Esophagus squamous epithelium (tissue), 5 donors: ENCODE measurements around the gene FGF1. TPM values are rescaled to one million over a fixed set of nuclear protein-coding genes. Genes with fewer than 3 reads are reported as not detected.

Experiments used
- DNase-seq: peaks from one replicate; lab custom pipeline; 2025; lab: John Stamatoyannopoulos, UW
- H3K27ac ChIP-seq, 4 donors: fragments of 200-600 bp; sonication (generic); one replicate each; pipeline ENCODE4 v1.5.1; 2016 to 2019; ENCODE audit warnings: mild to moderate bottlenecking in 1 of 4
- H3K27me3 ChIP-seq, 4 donors: fragments of 200-600 bp; sonication (generic); 1 replicate in 3 of 4; 2 replicates in 1 of 4; pipeline versions ENCODE4 v1.5.1 to v1.6.0; 2017 to 2021; ENCODE audit warnings: antibody characterized with exemption in 1 of 4
- H3K36me3 ChIP-seq, 3 donors: fragments of 200-600 bp; sonication (generic); one replicate each; pipeline ENCODE4 v1.5.1; 2016 to 2019
- H3K4me1 ChIP-seq, 3 donors: fragments of 200-600 bp; sonication (generic); one replicate each; pipeline ENCODE4 v1.5.1; 2017 to 2019
- H3K4me3 ChIP-seq, 4 donors: fragments of 200-600 bp; sonication (generic); 1 replicate in 3 of 4; 2 replicates in 1 of 4; pipeline ENCODE4 v1.5.1; 2016 to 2019; ENCODE audit warnings: mild to moderate bottlenecking in 2 of 4, moderate library complexity in 1 of 4
- H3K9me3 ChIP-seq, 3 donors: fragments of 200-600 bp; sonication (generic); one replicate each; pipeline ENCODE4 v1.5.1; 2016 to 2019
- CTCF ChIP-seq, 6 experiments: fragments of 450-650 bp in 4 of 6; fragments of 200-600 bp in 2 of 6; sonication (generic) in 2 of 6; IDR thresholded peaks; one replicate each; pipeline ENCODE4 v1.5.1; 2016 to 2019; ENCODE audit warnings: antibody characterized with exemption in 6 of 6, mild to moderate bottlenecking in 4 of 6, moderate library complexity in 4 of 6
- POLR2A ChIP-seq, 4 donors: fragments of 450-650 bp; IDR thresholded peaks; one replicate each; pipeline ENCODE4 v1.6.1; 2017; ENCODE audit warnings: antibody characterized with exemption in 4 of 4, mild to moderate bottlenecking in 4 of 4, moderate library complexity in 3 of 4
- WGBS, 2 donors: methylation state at CpG; one replicate each; pipeline ENCODE4 v1.1.5; 2018; 5-methylcytosine and 5-hydroxymethylcytosine counted together
- intact Hi-C: fragments of 100-400 bp; cut with DNase I; formaldehyde crosslinking; loops from one replicate; pipeline ENCODE4 v1.15.0; 2022
- total RNA-seq, 4 donors: library from RNA; depleted of rRNA; stranded (reverse); fragments of >200 nt; gene quantifications; one replicate each; pipeline ENCODE4 v1.1.0, GENCODE V29; 2016
- donor health status: DM: yes; HTN: yes; CAD: no.

Gene FGF1
- total RNA-seq, 4 donors from 2014 or later: 0.38 to 2.4 (median 1.6) TPM; not detected in 1

GRCh38 chr5:142578161-142578830 is 107.6 kb downstream of the FGF1 start:
- intact Hi-C loops: no loop called here
- no peak for DNase-seq
- H3K4me1 ChIP-seq: no peaks in the 10 kb centered on the region

GRCh38 chr5:142576804-142577203 is 109.1 kb downstream of the FGF1 start:
- TF ChIP-seq POLR2A (IDR thresholded peaks at IDR 0.05): no peak
- no peak for TF ChIP-seq CTCF (IDR thresholded peaks at IDR 0.05)
- no peaks in the 10 kb centered on the region for H3K36me3 ChIP-seq
- no peak overlapping the region for H3K4me3 ChIP-seq
- peaks cover 0 to 4% (median 0%) of the 10 kb centered on the region in 3 donors for H3K9me3 ChIP-seq
- no peak overlapping the region for H3K27ac ChIP-seq
- 6 to 14% methylated on average over 1 of the region's 1 CpG for WGBS, 2 donors
- intact Hi-C loops: no loop called here
- DNase-seq: no peak
- H3K27me3 ChIP-seq: no peaks in the 10 kb centered on the region
- H3K4me1 ChIP-seq: no peaks in the 10 kb centered on the region

More at GRCh38 chr5:142578161-142578830, 107.6 kb downstream of the FGF1 start:
- Histone ChIP-seq H3K27ac (no peak overlapping the region), H3K36me3 (no peaks in the 10 kb centered on the region), H3K4me3 (no peak overlapping the region), H3K9me3 (peaks cover 0 to 4% (median 0%) of the 10 kb centered on the region in 3 donors), H3K27me3 (no peaks in the 10 kb centered on the region)
- TF ChIP-seq CTCF (IDR thresholded peaks at IDR 0.05): no peak
- no peak for TF ChIP-seq POLR2A (IDR thresholded peaks at IDR 0.05)
- WGBS, 2 donors: 40 to 55% methylated on average over 3 of the region's 3 CpGs

GRCh38 chr5:142576303-142576702 is 109.6 kb downstream of the FGF1 start:
- Histone ChIP-seq H3K27me3 (no peaks in the 10 kb centered on the region), H3K9me3 (peaks cover 0 to 4% (median 0%) of the 10 kb centered on the region in 3 donors), H3K36me3 (no peaks in the 10 kb centered on the region), H3K4me1 (no peaks in the 10 kb centered on the region), H3K27ac (no peak overlapping the region), H3K4me3 (no peak overlapping the region)
- WGBS, 2 donors: 56 to 60% methylated on average over 1 of the region's 1 CpG
- TF ChIP-seq POLR2A (IDR thresholded peaks at IDR 0.05) (no peak), CTCF (IDR thresholded peaks at IDR 0.05) (no peak)
- no peak for DNase-seq
- intact Hi-C loops: no loop called here

GRCh38 chr5:142572006-142572405 is 113.9 kb downstream of the FGF1 start:
- no peak for TF ChIP-seq CTCF (IDR thresholded peaks at IDR 0.05)
- TF ChIP-seq POLR2A (IDR thresholded peaks at IDR 0.05): no peak
- Histone ChIP-seq H3K9me3 (no peaks in the 10 kb centered on the region), H3K36me3 (no peaks in the 10 kb centered on the region), H3K27ac (no peak overlapping the region), H3K27me3 (no peaks in the 10 kb centered on the region), H3K4me1 (peaks cover 0 to 13% (median 0%) of the 10 kb centered on the region in 3 donors), H3K4me3 (no peak overlapping the region)
- intact Hi-C loops: no loop called here
- WGBS, 2 donors: 87 to 88% methylated on average over 4 of the region's 4 CpGs
- DNase-seq: no peak

- WGBS, 2 donors: 81 to 84% methylated on average over 5 of the region's 5 CpGs
- H3K27ac ChIP-seq: no peak overlapping the region
- H3K4me1 ChIP-seq: peaks cover 0 to 13% (median 0%) of the 10 kb centered on the region in 3 donors
- no peak overlapping the region for H3K4me3 ChIP-seq
- H3K9me3 ChIP-seq: no peaks in the 10 kb centered on the region
- H3K36me3 ChIP-seq: no peaks in the 10 kb centered on the region
- no peaks in the 10 kb centered on the region for H3K27me3 ChIP-seq
- TF ChIP-seq POLR2A (IDR thresholded peaks at IDR 0.05) (no peak), CTCF (IDR thresholded peaks at IDR 0.05) (no peak)
- intact Hi-C loops: no loop called here
- DNase-seq: no peak
Observed at GRCh38 chr5:142571371-142571770, 114.5 kb downstream of the FGF1 start.
